ENCODE data around the gene ATCAY.
"Not testable (repeated sequence)": the region's sequence is repeated elsewhere in the genome, so short reads cannot be mapped to it uniquely, and the experiment has no call there.

Gene ATCAY

DNA sequence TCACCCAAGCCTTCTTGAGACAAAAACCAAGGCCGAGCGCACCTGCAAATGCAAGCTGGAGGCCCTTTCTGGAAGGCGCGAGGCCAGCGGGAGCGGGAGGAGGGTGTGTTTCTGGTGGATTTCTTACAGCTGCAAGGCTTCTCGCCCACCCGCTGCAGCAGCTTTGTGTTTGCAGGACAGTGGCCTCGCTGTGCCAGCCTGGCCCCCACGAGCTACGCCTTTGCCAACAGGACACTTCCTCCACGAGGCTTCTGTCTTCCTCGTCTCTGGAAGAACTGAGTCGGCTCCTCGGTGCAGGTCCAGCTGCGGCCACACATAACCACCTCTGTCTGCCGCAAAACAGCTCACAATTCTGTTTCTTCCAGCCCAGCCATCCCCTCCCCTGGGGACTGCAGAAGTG is 10.1 kb downstream of the ATCAY start:
- DNase-seq, result no peak
- H3K36me3 ChIP-seq (replicated peaks), result no peaks in the 10 kb centered on the region
- no peaks in the 10 kb centered on the region for H3K27me3 ChIP-seq (replicated peaks)
- in situ Hi-C loops (cut with HindIII; ENCODE audit: low pct_ligation_motif_present, low sequenced_read_pairs), result no loop called here
- H3K27ac ChIP-seq, result no peak overlapping the region
- TF ChIP-seq, protein P1, sequence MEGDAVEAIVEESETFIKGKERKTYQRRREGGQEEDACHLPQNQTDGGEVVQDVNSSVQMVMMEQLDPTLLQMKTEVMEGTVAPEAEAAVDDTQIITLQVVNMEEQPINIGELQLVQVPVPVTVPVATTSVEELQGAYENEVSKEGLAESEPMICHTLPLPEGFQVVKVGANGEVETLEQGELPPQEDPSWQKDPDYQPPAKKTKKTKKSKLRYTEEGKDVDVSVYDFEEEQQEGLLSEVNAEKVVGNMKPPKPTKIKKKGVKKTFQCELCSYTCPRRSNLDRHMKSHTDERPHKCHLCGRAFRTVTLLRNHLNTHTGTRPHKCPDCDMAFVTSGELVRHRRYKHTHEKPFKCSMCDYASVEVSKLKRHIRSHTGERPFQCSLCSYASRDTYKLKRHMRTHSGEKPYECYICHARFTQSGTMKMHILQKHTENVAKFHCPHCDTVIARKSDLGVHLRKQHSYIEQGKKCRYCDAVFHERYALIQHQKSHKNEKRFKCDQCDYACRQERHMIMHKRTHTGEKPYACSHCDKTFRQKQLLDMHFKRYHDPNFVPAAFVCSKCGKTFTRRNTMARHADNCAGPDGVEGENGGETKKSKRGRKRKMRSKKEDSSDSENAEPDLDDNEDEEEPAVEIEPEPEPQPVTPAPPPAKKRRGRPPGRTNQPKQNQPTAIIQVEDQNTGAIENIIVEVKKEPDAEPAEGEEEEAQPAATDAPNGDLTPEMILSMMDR (IDR thresholded peaks at IDR 0.05; ENCODE audit: low read depth, low read length, missing control alignments), result no peak
- H3K4me3 ChIP-seq (ENCODE audit: low read depth, low read length), result no peak overlapping the region

DNA sequence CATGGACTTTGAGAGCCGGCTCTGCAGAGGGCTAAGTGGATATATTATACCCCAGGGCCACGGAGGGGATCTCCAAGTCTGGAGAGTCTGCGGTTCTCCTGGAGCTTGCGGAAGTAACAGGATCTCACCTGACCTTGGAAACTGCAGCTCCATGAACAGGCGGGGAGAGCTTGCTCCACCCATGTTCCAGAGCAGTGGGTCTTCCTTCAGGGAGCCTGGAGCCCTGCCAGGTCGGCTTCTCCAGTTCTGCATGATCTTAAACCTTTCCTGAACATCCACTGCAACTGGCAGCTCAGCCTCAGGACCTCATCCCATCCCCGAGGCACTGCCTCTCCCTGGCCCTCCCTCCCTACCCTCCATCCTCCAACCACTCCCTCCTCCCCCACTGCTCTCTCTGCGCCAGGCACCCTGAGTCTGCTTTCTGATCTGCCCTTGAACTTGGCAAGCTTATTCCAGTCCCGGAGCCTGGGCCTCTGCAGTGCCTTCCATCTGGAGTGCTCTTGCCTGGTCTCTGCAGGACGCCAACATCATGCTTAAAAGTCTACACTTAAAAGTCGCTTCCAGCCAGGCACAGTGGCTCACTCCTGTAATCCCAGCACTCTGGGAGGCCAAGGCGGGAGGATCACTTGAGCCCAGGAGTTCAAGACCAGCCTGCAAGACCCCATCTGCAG is 13.2 kb downstream of the ATCAY start:
- H3K36me3 ChIP-seq (replicated peaks), result no peaks in the 10 kb centered on the region
- H3K27me3 ChIP-seq (replicated peaks), result no peaks in the 10 kb centered on the region
- H3K4me3 ChIP-seq (ENCODE audit: low read depth, low read length), result no peak overlapping the region
- no peak overlapping the region for H3K27ac ChIP-seq
- in situ Hi-C loops (cut with HindIII; ENCODE audit: low pct_ligation_motif_present, low sequenced_read_pairs), result no loop called here
- no peak for DNase-seq
- TF ChIP-seq, protein P1 (IDR thresholded peaks at IDR 0.05; ENCODE audit: low read depth, low read length, missing control alignments), result no peak

DNA sequence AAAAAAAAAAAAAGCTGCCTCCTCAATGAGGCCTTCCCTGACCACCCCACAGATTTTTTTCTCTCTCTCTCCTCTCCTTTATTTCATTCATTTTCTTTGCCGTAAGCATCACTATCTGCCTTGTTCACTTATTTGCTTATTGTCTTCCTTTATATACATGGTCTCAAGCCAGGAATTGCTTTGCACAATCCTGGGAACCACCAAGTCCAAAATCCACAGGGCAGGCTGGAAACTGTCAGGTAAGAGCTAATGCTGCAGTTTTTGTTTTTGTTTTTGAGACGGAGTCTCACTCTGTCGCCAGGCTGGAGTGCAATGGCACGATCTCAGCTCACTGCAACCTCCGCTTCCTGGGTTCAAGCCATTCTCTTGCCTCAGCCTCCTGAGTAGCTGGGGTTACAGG is 14.5 kb downstream of the ATCAY start:
- H3K27ac ChIP-seq; H3K36me3 ChIP-seq (replicated peaks); DNase-seq; in situ Hi-C loops (cut with HindIII; ENCODE audit: low pct_ligation_motif_present, low sequenced_read_pairs); H3K27me3 ChIP-seq (replicated peaks); H3K4me3 ChIP-seq (ENCODE audit: low read depth, low read length): not testable (repeated sequence)

DNA sequence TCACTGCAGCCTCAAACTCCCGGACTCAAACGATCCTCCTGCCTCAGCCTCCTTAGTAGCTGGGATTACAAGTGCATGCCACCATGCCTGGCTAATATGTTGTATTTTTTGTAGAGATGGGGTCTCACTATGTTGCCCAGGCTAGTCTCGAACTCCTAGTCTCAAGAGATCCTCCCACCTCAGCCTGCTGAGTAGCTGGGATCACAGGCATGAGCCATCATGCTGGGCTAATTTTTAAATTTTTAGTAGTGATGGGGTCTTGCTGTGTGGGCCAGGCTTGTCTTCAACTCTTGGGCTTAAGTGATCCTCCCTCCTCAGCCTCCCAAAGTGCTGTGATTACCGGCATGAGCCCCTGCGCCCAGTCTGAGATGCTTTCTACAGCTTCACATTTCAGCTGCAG is 15.3 kb downstream of the ATCAY start:
- Histone ChIP-seq H3K4me3 (ENCODE audit: low read depth, low read length) (no peak overlapping the region), H3K27me3 (replicated peaks) (no peaks in the 10 kb centered on the region), H3K36me3 (replicated peaks) (no peaks in the 10 kb centered on the region), H3K27ac (no peak overlapping the region)
- DNase-seq, result no peak
- in situ Hi-C loops (cut with HindIII; ENCODE audit: low pct_ligation_motif_present, low sequenced_read_pairs), result no loop called here
- TF ChIP-seq, protein P1 (IDR thresholded peaks at IDR 0.05; ENCODE audit: low read depth, low read length, missing control alignments), result no peak

DNA sequence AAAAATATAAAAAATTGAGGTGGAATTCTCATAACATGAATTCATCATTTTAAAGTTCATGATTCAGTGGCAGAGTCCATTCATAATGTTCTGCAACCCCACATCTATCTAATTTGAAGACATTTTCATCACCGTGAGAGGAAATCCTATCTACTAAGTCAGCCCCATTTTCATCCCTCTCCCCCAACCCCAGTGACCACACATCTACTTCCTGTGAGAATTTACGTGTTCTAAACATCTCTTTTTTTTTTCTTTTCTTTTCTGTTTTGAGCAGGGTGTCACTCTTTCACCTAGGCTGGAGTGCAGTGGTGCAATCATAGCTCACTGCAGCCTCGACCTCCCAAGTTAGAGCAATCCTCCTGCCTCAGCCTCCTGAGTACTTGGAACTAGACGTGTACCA is 17.5 kb downstream of the ATCAY start:
- DNase-seq, result no peak
- in situ Hi-C loops (cut with HindIII; ENCODE audit: low pct_ligation_motif_present, low sequenced_read_pairs), result no loop called here

DNA sequence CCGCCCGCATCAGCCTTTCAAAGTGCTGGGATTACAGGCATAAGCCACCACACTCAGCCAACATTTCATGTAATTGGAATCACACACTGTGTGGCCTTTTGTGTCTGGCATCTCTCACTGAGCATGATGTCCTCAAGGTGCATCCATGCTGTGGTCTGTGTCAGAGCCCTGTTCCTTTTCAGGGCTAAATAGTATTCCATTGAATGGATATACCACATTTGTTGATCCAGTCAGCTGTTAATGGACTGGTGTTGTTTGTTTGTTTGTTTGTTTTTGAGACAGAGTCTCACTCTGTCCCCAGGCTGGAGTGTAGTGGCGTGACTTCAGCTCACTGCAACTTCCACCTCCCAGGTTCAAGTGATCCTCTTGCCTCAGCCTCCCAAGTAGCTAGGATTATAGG is 17.9 kb downstream of the ATCAY start:
- Histone ChIP-seq H3K4me3 (ENCODE audit: low read depth, low read length) (no peak overlapping the region), H3K36me3 (replicated peaks) (no peaks in the 10 kb centered on the region), H3K27me3 (replicated peaks) (no peaks in the 10 kb centered on the region), H3K27ac (no peak overlapping the region)
- TF ChIP-seq, protein P1 (IDR thresholded peaks at IDR 0.05; ENCODE audit: low read depth, low read length, missing control alignments), result no peak
- DNase-seq, result no peak
- in situ Hi-C loops (cut with HindIII; ENCODE audit: low pct_ligation_motif_present, low sequenced_read_pairs), result no loop called here

More for the DNA sequence above, 17.5 kb downstream of the ATCAY start:
- TF ChIP-seq, protein P1 (IDR thresholded peaks at IDR 0.05; ENCODE audit: low read depth, low read length, missing control alignments), result no peak
- Histone ChIP-seq H3K27me3 (replicated peaks) (no peaks in the 10 kb centered on the region), H3K4me3 (ENCODE audit: low read depth, low read length) (no peak overlapping the region), H3K36me3 (replicated peaks) (no peaks in the 10 kb centered on the region), H3K27ac (no peak overlapping the region)
